Measurements from ENCODE around the gene C1R.

DNA sequence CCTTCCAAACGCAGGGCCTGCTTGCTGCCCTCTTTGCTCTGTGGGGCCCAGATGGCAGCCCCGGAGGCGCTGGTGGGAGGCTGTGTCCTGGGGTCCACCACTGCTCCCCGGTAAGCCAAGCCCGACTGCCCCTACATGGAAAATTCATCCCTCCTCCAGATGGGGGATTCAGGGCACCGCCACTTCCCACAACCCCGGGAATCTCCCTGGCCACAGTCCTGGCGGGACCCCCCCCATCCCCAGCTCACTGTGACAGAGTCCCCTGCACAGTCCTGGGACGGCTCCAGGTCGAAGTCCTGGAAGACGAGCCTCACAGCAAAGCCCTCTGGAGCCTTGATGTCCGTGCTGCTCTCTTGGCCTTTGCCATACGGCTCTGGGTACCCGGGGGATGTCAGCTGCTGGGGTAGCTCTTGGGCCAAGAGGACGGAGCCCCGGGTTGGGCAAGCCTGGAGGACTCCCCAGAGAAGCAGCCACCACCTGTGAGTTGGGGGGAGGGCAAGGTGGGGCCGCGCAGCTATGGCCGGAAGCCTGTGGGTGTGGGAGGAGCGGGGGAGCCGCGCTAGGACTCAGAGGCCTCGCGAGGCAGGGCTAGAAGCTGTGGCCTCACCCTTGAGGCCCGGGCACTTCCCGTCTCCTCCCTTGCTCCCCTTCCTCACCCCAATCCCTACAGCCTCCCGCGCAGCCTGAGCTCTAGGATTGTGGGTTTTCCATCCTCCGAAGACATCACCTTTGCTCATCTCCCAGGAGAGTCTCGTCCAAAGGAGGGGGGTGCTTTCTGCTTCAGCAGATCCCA, 16.0 kb upstream of the C1R start:
- TF ChIP-seq, protein P1, sequence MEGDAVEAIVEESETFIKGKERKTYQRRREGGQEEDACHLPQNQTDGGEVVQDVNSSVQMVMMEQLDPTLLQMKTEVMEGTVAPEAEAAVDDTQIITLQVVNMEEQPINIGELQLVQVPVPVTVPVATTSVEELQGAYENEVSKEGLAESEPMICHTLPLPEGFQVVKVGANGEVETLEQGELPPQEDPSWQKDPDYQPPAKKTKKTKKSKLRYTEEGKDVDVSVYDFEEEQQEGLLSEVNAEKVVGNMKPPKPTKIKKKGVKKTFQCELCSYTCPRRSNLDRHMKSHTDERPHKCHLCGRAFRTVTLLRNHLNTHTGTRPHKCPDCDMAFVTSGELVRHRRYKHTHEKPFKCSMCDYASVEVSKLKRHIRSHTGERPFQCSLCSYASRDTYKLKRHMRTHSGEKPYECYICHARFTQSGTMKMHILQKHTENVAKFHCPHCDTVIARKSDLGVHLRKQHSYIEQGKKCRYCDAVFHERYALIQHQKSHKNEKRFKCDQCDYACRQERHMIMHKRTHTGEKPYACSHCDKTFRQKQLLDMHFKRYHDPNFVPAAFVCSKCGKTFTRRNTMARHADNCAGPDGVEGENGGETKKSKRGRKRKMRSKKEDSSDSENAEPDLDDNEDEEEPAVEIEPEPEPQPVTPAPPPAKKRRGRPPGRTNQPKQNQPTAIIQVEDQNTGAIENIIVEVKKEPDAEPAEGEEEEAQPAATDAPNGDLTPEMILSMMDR (conservative IDR thresholded peaks at IDR 0.05; ENCODE audit: low read depth, low read length): no peak
- no peak for TF ChIP-seq EZH2 (IDR thresholded peaks at IDR 0.05; ENCODE audit: low read length, unreplicated experiment)
- TF ChIP-seq EZH2phosphoT487 (IDR thresholded peaks at IDR 0.05; ENCODE audit: borderline replicate concordance, low read length): no peak
